T1000 (cell line): ENCODE measurements around the gene FAM170A.

Experiments
- DNase-seq: peaks from one replicate; lab custom pipeline; 2025; ENCODE audit warnings: mixed read lengths; lab: John Stamatoyannopoulos, UW

Gene FAM170A

GRCh38 chr5:119629339-119629738 is at the start of gene FAM170A:
Gene FAM170A (plus strand): TSS chr5:119629558. CDS start chr5:119629769, 211 bp downstream.
- DNase-seq = no peak

GRCh38 chr5:119582987-119583386 is 46.4 kb upstream of the FAM170A start:
- DNase-seq = no peak

- DNase-seq = no peak
Measured at GRCh38 chr5:119583684-119584083, 45.7 kb upstream of the FAM170A start.

GRCh38 chr5:119596046-119596445 is 33.3 kb upstream of the FAM170A start:
- no peak for DNase-seq

- DNase-seq = no peak
Measured at GRCh38 chr5:119597728-119598298, 31.5 kb upstream of the FAM170A start.

- no peak for DNase-seq
Measured at GRCh38 chr5:119613937-119614336, 15.4 kb upstream of the FAM170A start.

- no peak for DNase-seq
Measured at GRCh38 chr5:119614838-119615237, 14.5 kb upstream of the FAM170A start.

- no peak for DNase-seq
Measured at GRCh38 chr5:119626086-119626485, 3.3 kb upstream of the FAM170A start.

GRCh38 chr5:119630752-119631440 is 1.5 kb downstream of the FAM170A start:
- no peak for DNase-seq

- no peak for DNase-seq
Measured at GRCh38 chr5:119631660-119632059, 2.3 kb downstream of the FAM170A start.

- DNase-seq = no peak
Measured at GRCh38 chr5:119651486-119651885, 22.1 kb downstream of the FAM170A start.

- no peak for DNase-seq
Measured at GRCh38 chr5:119655061-119655460, 25.7 kb downstream of the FAM170A start.

GRCh38 chr5:119656023-119656422 is 26.7 kb downstream of the FAM170A start:
- no peak for DNase-seq

GRCh38 chr5:119666542-119666941 is 37.2 kb downstream of the FAM170A start:
- DNase-seq = no peak

GRCh38 chr5:119678351-119679028 is 49.1 kb downstream of the FAM170A start:
- no peak for DNase-seq

- DNase-seq = no peak
Measured at GRCh38 chr5:119680080-119680479, 50.7 kb downstream of the FAM170A start.

- no peak for DNase-seq
Measured at GRCh38 chr5:119681734-119682133, 52.4 kb downstream of the FAM170A start.

- no peak for DNase-seq
Measured at GRCh38 chr5:119682372-119682771, 53.0 kb downstream of the FAM170A start.
